ENCODE results near the gene SWT1. TPM values are rescaled to one million over a fixed set of nuclear protein-coding genes. Genes with fewer than 3 reads are reported as not detected.

The SWT1 gene
- total RNA-seq, 4 donors from 2014 or later = 3.9 to 12.0 (median 6.2) TPM

GRCh38 chr1:185260611-185261010 is 103.6 kb downstream of the SWT1 start:
- ATAC-seq = no peak
- Histone ChIP-seq H3K27me3 (no peaks in the 10 kb centered on the region), H3K9me3 (no peaks in the 10 kb centered on the region), H3K36me3 (no peaks in the 10 kb centered on the region), H3K27ac (no peak overlapping the region), H3K4me3 (no peak overlapping the region), H3K4me1 (peaks cover 0 to 7% (median 0%) of the 10 kb centered on the region in 3 donors)
- TF ChIP-seq EP300 (IDR thresholded peaks at IDR 0.05) (no peak), CTCF (IDR thresholded peaks at IDR 0.05) (no peak), POLR2A (IDR thresholded peaks at IDR 0.05) (no peak), POLR2AphosphoS5 (IDR thresholded peaks at IDR 0.05) (no peak)
- 73 to 75% methylated on average over 1 of the region's 1 CpG for WGBS, 2 donors (ENCODE audit: low coverage in 1 of 2)

- Histone ChIP-seq H3K36me3 (no peaks in the 10 kb centered on the region), H3K27me3 (no peaks in the 10 kb centered on the region), H3K4me1 (peaks cover 0 to 7% (median 0%) of the 10 kb centered on the region in 3 donors), H3K27ac (no peak overlapping the region), H3K9me3 (no peaks in the 10 kb centered on the region), H3K4me3 (no peak overlapping the region)
- WGBS, 2 donors (ENCODE audit: low coverage in 1 of 2) = 100% methylated on average over 1 of the region's 1 CpG
- TF ChIP-seq EP300 (IDR thresholded peaks at IDR 0.05) (no peak), POLR2A (IDR thresholded peaks at IDR 0.05) (no peak), CTCF (IDR thresholded peaks at IDR 0.05) (no peak), POLR2AphosphoS5 (IDR thresholded peaks at IDR 0.05) (no peak)
- no peak for ATAC-seq
Observed at GRCh38 chr1:185262151-185262550, 105.2 kb downstream of the SWT1 start.

GRCh38 chr1:185263292-185263691 is 106.3 kb downstream of the SWT1 start:
- no peak for ATAC-seq
- H3K36me3 ChIP-seq = no peaks in the 10 kb centered on the region
- H3K27me3 ChIP-seq = no peaks in the 10 kb centered on the region
- H3K9me3 ChIP-seq = no peaks in the 10 kb centered on the region
- peaks cover 0 to 7% (median 0%) of the 10 kb centered on the region in 3 donors for H3K4me1 ChIP-seq
- no peak overlapping the region for H3K27ac ChIP-seq
- TF ChIP-seq CTCF (IDR thresholded peaks at IDR 0.05) (no peak), EP300 (IDR thresholded peaks at IDR 0.05) (no peak), POLR2AphosphoS5 (IDR thresholded peaks at IDR 0.05) (no peak), POLR2A (IDR thresholded peaks at IDR 0.05) (no peak)
- H3K4me3 ChIP-seq = no peak overlapping the region
- 80 to 93% methylated on average over 3 of the region's 3 CpGs for WGBS, 2 donors (ENCODE audit: low coverage in 1 of 2)

GRCh38 chr1:185263780-185264179 is 106.8 kb downstream of the SWT1 start:
- ATAC-seq = no peak
- Histone ChIP-seq H3K27ac (no peak overlapping the region), H3K9me3 (no peaks in the 10 kb centered on the region), H3K4me1 (peaks cover 0 to 7% (median 0%) of the 10 kb centered on the region in 3 donors), H3K27me3 (no peaks in the 10 kb centered on the region), H3K4me3 (no peak overlapping the region), H3K36me3 (no peaks in the 10 kb centered on the region)
- TF ChIP-seq EP300 (IDR thresholded peaks at IDR 0.05) = no peak
- no peak for TF ChIP-seq POLR2AphosphoS5 (IDR thresholded peaks at IDR 0.05)
- no peak for TF ChIP-seq POLR2A (IDR thresholded peaks at IDR 0.05)
- 75 to 83% methylated on average over 1 of the region's 1 CpG for WGBS, 2 donors (ENCODE audit: low coverage in 1 of 2)

- Histone ChIP-seq H3K27ac (no peak overlapping the region), H3K9me3 (no peaks in the 10 kb centered on the region), H3K36me3 (no peaks in the 10 kb centered on the region), H3K27me3 (no peaks in the 10 kb centered on the region), H3K4me1 (no peaks in the 10 kb centered on the region), H3K4me3 (no peak overlapping the region)
- no peak for ATAC-seq
- WGBS, 2 donors (ENCODE audit: low coverage in 1 of 2) = 83 to 92% methylated on average over 3 to 4 of the region's 4 CpGs
- TF ChIP-seq POLR2AphosphoS5 (IDR thresholded peaks at IDR 0.05) = no peak
Observed at GRCh38 chr1:185265314-185265713, 108.3 kb downstream of the SWT1 start.

GRCh38 chr1:185267301-185267700 is 110.3 kb downstream of the SWT1 start:
- H3K36me3 ChIP-seq = no peaks in the 10 kb centered on the region
- ATAC-seq = no peak
- 52 to 72% methylated on average over 3 of the region's 3 CpGs for WGBS, 2 donors (ENCODE audit: low coverage in 1 of 2)
- H3K4me1 ChIP-seq = no peaks in the 10 kb centered on the region
- H3K9me3 ChIP-seq = no peaks in the 10 kb centered on the region
- H3K27me3 ChIP-seq = no peaks in the 10 kb centered on the region
- H3K27ac ChIP-seq = no peak overlapping the region
- no peak overlapping the region for H3K4me3 ChIP-seq
- TF ChIP-seq CTCF (IDR thresholded peaks at IDR 0.05) = no peak
- no peak for TF ChIP-seq POLR2AphosphoS5 (IDR thresholded peaks at IDR 0.05)
- no peak for TF ChIP-seq EP300 (IDR thresholded peaks at IDR 0.05)
- no peak for TF ChIP-seq POLR2A (IDR thresholded peaks at IDR 0.05)

All from gastroesophageal sphincter (tissue), 4 donors.